ENCODE measurements around the gene KCNH6. TPM values are rescaled to one million over a fixed set of nuclear protein-coding genes. Genes with fewer than 3 reads are reported as not detected.

The KCNH6 gene
- total RNA-seq, 2 donors from 2014 or later = 0.78 TPM; not detected in 1

DNA sequence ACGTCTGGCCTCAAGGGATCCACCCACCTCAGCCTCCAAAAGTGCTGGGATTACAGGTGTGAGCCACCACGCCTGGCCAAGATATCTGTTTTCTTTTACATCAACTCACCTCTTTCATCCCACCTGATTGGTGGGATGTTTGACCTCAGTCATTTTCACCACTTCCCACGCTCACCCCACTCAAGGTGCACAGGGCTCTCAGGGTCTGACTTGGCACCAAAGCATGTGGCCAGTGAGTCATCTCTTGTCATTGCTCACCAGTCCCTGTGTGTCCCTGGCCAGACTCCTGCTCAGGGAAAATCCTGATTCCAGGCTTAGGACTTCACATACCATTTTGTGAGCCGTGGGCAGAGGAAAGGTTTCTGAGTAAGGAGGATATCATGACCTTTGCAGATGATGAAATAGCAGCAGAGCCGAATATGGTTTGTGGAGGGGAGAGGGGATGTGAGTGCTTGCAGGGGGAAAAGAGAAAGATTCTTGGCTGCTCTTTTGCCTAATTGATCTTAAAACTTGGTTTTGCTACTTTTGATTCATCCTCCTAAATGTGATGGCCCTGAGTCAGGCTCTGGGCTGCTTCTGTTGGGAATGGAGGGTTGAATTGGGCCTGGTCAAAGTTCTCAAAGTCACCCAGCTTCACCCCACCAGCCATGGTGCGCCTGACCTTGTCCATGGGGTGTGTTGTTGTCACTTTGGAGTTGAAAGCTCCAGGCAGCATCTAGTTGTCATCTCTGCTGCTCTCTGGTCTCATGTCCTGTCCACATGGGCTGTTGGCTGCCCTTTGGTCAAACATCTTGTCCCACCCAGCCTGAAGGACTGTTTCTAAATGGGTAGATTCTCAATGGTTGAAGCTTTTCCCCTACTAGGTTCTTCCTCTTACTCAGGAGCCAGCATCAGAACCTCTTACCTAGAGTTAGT, 6.0 kb upstream of the KCNH6 start:
- TF ChIP-seq, protein P1, sequence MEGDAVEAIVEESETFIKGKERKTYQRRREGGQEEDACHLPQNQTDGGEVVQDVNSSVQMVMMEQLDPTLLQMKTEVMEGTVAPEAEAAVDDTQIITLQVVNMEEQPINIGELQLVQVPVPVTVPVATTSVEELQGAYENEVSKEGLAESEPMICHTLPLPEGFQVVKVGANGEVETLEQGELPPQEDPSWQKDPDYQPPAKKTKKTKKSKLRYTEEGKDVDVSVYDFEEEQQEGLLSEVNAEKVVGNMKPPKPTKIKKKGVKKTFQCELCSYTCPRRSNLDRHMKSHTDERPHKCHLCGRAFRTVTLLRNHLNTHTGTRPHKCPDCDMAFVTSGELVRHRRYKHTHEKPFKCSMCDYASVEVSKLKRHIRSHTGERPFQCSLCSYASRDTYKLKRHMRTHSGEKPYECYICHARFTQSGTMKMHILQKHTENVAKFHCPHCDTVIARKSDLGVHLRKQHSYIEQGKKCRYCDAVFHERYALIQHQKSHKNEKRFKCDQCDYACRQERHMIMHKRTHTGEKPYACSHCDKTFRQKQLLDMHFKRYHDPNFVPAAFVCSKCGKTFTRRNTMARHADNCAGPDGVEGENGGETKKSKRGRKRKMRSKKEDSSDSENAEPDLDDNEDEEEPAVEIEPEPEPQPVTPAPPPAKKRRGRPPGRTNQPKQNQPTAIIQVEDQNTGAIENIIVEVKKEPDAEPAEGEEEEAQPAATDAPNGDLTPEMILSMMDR (IDR thresholded peaks at IDR 0.05) = no peak
- TF ChIP-seq POLR2A (IDR thresholded peaks at IDR 0.05) = no peak
- no peaks in the 10 kb centered on the region for H3K27me3 ChIP-seq
- no peak overlapping the region for H3K27ac ChIP-seq
- DNase-seq = no peak
- H3K4me3 ChIP-seq = no peak overlapping the region
- H3K9me3 ChIP-seq = no peaks in the 10 kb centered on the region
- no peaks in the 10 kb centered on the region for H3K36me3 ChIP-seq (replicated peaks in 1 of 2; ENCODE audit: insufficient read depth in 1 of 2, low read depth in 2 of 2)
- no peak for ATAC-seq
- intact Hi-C loops (cut with DNase I) = no loop called here
- WGBS, 2 donors = 63 to 70% methylated on average over 6 of the region's 6 CpGs
- peaks cover 6% of the 10 kb centered on the region for H3K4me1 ChIP-seq

DNA sequence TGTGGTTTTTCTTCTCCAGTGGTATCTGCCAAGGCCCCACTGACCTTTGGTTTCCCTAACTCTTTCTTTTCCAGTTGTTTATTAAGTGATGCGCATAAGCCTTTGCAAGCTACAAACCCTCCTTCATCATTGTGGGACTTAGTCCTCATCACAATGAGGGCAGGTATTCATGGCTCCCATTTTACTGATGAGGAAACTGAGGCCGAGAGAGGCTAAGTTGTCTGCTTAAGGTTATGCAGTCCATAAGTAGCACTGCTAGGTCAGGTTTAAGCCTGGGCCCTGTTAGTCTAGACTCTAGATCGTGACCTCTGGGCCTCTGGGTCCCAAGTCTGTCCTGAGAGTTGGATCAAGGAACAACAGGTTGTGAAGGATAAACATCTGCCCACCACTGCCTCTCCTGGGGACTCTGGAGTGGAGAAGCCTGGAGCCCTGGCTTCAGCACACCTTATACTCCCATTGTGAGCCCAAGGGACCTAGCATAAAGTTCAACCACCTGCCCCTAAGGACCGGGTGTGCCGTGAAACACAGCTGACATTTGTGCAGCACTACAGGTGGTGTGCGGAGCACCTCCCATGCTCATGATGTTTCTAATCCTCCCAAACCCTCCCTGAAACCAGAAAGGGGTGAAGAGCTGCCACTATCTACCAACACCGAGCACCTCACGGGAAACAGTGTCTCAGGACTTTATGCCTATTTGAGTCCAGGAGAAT, 5.2 kb upstream of the KCNH6 start:
- WGBS, 2 donors = 67 to 80% methylated on average over 8 of the region's 8 CpGs
- no peaks in the 10 kb centered on the region for H3K36me3 ChIP-seq (replicated peaks in 1 of 2; ENCODE audit: insufficient read depth in 1 of 2, low read depth in 2 of 2)
- H3K27me3 ChIP-seq = no peaks in the 10 kb centered on the region
- peaks cover 6% of the 10 kb centered on the region for H3K4me1 ChIP-seq
- no peak for DNase-seq
- H3K27ac ChIP-seq = no peak overlapping the region
- ATAC-seq = no peak
- TF ChIP-seq POLR2A (IDR thresholded peaks at IDR 0.05) = no peak
- TF ChIP-seq, protein P1 (IDR thresholded peaks at IDR 0.05) = no peak
- intact Hi-C loops (cut with DNase I) = no loop called here
- H3K4me3 ChIP-seq = no peak overlapping the region
- no peaks in the 10 kb centered on the region for H3K9me3 ChIP-seq

DNA sequence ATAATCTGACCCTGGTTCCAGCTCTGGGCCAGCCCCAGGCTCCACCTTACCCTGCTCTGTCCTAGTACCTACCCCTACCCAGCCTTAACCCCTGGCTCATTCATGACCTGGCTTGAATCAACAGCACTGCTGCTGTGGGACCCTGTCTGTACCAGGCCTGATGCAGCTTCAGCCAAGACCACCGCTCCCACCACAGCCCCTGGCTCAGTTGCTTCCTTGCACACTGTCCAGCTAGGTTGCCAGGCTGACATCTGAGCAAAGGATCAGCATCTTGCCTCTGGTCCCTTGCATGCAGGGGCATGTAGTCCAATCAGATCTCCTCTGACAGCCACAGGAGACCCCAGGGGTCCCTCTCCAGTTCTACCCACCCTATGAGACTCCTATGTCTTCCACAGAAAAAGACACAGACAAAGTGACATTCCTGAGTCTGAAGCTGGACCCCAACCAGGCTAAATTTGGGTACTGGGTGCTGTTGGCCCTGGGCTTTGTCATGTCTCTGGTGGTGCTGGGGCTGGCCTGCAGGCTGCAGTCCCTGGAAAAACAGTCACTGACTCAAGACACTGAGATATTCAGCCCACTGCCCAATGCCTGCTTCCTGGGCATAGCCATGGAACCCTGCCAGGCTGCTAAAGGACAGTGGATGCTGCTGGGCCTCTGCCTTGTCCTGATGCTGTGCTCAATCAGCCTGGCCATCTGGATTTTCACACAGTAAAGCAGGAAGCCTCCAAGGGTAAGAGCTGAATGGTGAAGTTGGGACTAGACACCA, 3.9 kb upstream of the KCNH6 start:
- H3K27ac ChIP-seq = no peak overlapping the region
- no peaks in the 10 kb centered on the region for H3K9me3 ChIP-seq
- H3K4me1 ChIP-seq = peaks cover 6% of the 10 kb centered on the region
- no peak for TF ChIP-seq POLR2A (IDR thresholded peaks at IDR 0.05)
- TF ChIP-seq, protein P1 (IDR thresholded peaks at IDR 0.05) = no peak
- no peak overlapping the region for H3K4me3 ChIP-seq
- DNase-seq (no peak), ATAC-seq (no peak)
- no peaks in the 10 kb centered on the region for H3K36me3 ChIP-seq (replicated peaks in 1 of 2; ENCODE audit: insufficient read depth in 1 of 2, low read depth in 2 of 2)
- intact Hi-C loops (cut with DNase I) = no loop called here
- H3K27me3 ChIP-seq = no peaks in the 10 kb centered on the region
- 92 to 100% methylated on average over 1 of the region's 1 CpG for WGBS, 2 donors

DNA sequence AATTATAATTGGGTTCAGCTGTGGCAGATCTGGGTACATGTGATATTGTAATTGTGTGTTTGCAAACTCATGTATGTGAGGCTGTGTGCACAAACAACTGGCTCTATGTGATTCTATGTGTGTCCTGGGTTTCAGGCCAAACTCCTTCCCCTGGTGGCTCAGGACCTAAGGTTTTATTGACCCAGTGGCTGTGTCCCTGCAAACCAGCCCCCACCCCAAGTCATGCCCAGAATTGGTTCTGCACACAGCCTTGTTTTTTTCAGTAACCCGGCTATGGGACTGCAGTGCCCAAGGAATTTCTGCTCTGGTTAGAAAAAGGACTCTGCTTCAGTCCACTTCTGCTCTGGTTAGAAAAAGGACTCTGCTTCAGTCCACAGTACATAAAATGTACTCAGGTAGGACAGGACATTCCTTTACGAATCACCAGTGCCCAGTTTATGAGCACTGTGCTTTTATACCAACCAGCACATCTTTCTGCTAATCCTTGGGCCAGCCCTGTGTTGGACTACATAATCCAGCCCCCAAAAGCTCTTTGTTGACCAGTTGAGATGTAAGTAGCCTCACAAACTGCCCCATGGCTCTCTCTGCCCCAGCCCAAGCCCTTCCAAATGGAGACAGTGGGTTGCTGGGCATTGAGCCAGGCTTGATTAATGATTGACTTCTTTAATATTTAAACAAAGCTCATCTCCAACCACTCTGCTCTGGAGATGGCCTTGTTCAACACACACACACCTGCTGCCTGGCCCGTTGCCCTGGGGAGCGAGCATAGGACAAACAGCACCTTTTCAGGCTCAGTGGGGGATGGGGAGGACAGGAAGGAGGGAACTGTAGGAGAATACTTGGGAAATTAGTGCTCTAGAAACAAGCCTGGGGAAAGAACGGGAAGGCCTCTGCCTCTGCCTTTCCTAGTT, 2.9 kb upstream of the KCNH6 start:
- Histone ChIP-seq H3K27ac (no peak overlapping the region), H3K27me3 (no peaks in the 10 kb centered on the region), H3K4me3 (no peak overlapping the region), H3K36me3 (replicated peaks in 1 of 2; ENCODE audit: insufficient read depth in 1 of 2, low read depth in 2 of 2) (no peaks in the 10 kb centered on the region), H3K4me1 (peaks cover 6% of the 10 kb centered on the region), H3K9me3 (no peaks in the 10 kb centered on the region)
- no peak for TF ChIP-seq POLR2A (IDR thresholded peaks at IDR 0.05)
- TF ChIP-seq, protein P1 (IDR thresholded peaks at IDR 0.05) = no peak
- ATAC-seq (no peak), DNase-seq (peak in 3 of 4 donors; percentile 63 to 81 (median 78))
- intact Hi-C loops (cut with DNase I) = no loop called here
- WGBS, 2 donors = 35 to 40% methylated on average over 3 to 5 of the region's 5 CpGs

All from body of pancreas (tissue), 4 donors.